Breast epithelium (tissue), 4 donors: ENCODE data around the gene NCEH1. TPM values are rescaled to one million over a fixed set of nuclear protein-coding genes. Genes with fewer than 3 reads are reported as not detected.

Source experiments
- DNase-seq, 2 donors: peaks; one replicate each; pipeline ENCODE4 v3.0.0-alpha.2; 2019; ENCODE audit warnings: low spot score in 2 of 2
- H3K27ac ChIP-seq, 2 donors: fragments of 200-600 bp; sonication (generic) in 1 of 2; one replicate each; pipeline ENCODE4 v1.5.1; 2016 to 2019; ENCODE audit warnings: mild to moderate bottlenecking in 1 of 2
- H3K27me3 ChIP-seq, 2 donors: fragments of 200-600 bp; sonication (generic) in 1 of 2; one replicate each; pipeline versions ENCODE4 v1.5.1 to v1.6.0; 2017 to 2019; ENCODE audit warnings: control low read depth in 1 of 2, mild to moderate bottlenecking in 1 of 2
- H3K36me3 ChIP-seq: fragments of 200-600 bp; one replicate; pipeline ENCODE4 v1.5.1; 2019
- H3K4me1 ChIP-seq, 2 donors: fragments of 200-600 bp; sonication (generic); one replicate each; pipeline ENCODE4 v1.5.1; 2016 to 2019; ENCODE audit warnings: control low read depth in 1 of 2
- H3K4me3 ChIP-seq, 3 donors: fragments of 200-600 bp; sonication (generic); 1 replicate in 2 of 3; 2 replicates in 1 of 3; pipeline ENCODE4 v1.5.1; 2016 to 2019; ENCODE audit warnings: mild to moderate bottlenecking in 3 of 3, moderate library complexity in 2 of 3
- H3K9me3 ChIP-seq, 2 donors: fragments of 200-600 bp; sonication (generic) in 1 of 2; one replicate each; pipeline ENCODE4 v1.5.1; 2016 to 2019; ENCODE audit warnings: control low read depth in 1 of 2
- POLR2A ChIP-seq: fragments of 450-650 bp; IDR thresholded peaks from one replicate; pipeline ENCODE4 v1.6.1; 2016; ENCODE audit warnings: antibody characterized with exemption, mild to moderate bottlenecking, moderate library complexity
- POLR2AphosphoS5 ChIP-seq, 3 donors: sonication (generic); formaldehyde crosslinking; IDR thresholded peaks; one replicate each; pipeline ENCODE4 v1.6.1; 2017; ENCODE audit warnings: antibody characterized with exemption in 3 of 3
- intact Hi-C: fragments of 100-400 bp; cut with DNase I; formaldehyde crosslinking; loops from one replicate; pipeline ENCODE4 v1.15.1; 2023; ENCODE audit warnings: low total_unique reads
- total RNA-seq, 3 donors: library from RNA; depleted of rRNA; stranded (reverse); fragments of >200 nt; gene quantifications; one replicate each; pipeline ENCODE4 v1.1.0, GENCODE V29; 2016
- TF ChIP-seq, protein P1 (sequence below), 3 donors: fragments of 450-650 bp; IDR thresholded peaks; one replicate each; pipeline ENCODE4 v1.5.1; 2016 to 2017; ENCODE audit warnings: antibody characterized with exemption in 3 of 3, mild to moderate bottlenecking in 3 of 3, moderate library complexity in 3 of 3

NCEH1 gene
- total RNA-seq, 3 donors from 2014 or later, result 8.5 to 23.9 (median 10.4) TPM

DNA sequence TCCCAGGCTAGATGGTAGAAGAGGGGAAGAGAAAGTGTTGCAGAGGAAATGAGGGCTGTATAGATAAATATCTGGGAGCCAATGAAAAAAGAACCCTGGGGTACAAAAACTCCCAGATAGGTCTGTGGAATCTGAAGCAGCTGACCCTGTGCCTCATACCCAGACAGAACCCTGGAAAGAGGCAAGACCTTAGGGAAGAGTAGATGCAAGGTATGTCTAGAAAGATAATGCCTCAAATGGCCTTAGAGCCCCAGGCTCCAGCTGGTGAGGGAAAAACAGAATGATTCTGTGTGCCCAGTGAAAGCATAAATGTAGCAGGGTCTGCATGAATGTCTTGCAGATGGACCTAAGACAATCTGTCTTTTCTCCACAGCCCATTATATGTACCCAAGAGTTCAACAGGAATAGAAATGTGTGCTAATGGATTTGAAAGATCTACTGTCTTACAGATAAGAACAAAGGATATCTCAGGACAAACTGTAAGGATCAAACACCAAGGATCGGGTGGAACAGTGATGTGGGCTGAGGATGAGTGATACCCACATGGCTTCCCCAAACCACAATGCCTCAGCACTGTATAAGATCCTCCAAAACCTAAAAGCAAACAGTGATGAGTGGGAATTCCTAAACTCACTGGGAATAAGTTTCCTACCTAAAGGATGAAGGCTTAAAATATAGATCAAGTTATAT lies 58.8 kb downstream of the NCEH1 start:
- TF ChIP-seq POLR2AphosphoS5 (IDR thresholded peaks at IDR 0.05), result no peak
- TF ChIP-seq, protein P1, sequence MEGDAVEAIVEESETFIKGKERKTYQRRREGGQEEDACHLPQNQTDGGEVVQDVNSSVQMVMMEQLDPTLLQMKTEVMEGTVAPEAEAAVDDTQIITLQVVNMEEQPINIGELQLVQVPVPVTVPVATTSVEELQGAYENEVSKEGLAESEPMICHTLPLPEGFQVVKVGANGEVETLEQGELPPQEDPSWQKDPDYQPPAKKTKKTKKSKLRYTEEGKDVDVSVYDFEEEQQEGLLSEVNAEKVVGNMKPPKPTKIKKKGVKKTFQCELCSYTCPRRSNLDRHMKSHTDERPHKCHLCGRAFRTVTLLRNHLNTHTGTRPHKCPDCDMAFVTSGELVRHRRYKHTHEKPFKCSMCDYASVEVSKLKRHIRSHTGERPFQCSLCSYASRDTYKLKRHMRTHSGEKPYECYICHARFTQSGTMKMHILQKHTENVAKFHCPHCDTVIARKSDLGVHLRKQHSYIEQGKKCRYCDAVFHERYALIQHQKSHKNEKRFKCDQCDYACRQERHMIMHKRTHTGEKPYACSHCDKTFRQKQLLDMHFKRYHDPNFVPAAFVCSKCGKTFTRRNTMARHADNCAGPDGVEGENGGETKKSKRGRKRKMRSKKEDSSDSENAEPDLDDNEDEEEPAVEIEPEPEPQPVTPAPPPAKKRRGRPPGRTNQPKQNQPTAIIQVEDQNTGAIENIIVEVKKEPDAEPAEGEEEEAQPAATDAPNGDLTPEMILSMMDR (IDR thresholded peaks at IDR 0.05), result no peak
- no peak for TF ChIP-seq POLR2A
- H3K4me1 ChIP-seq, result no peaks in the 10 kb centered on the region
- H3K4me3 ChIP-seq, result no peak overlapping the region
- H3K27ac ChIP-seq, result no peak overlapping the region
- intact Hi-C loops, result no loop called here
- no peaks in the 10 kb centered on the region for H3K36me3 ChIP-seq
- H3K9me3 ChIP-seq, result no peaks in the 10 kb centered on the region
- no peak for DNase-seq
- no peaks in the 10 kb centered on the region for H3K27me3 ChIP-seq

DNA sequence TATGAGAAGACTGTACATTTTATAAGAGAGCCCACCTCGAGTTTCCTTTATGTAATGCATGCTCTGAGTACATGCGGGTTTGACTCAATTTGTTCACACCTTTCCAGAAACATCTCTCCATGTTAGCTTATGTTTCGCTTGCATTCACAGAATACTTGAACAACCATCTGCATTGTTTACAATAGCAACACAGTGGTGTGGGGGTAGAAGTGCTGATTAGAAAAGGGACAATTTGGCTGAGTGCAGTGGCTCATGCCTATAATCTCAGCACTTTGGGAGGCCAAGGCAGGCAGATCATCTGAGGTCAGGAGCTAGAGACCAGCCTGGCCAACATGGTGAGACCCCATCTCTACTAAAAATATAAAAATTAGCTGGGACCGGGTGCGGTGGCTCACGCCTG lies 60.9 kb downstream of the NCEH1 start:
- H3K9me3 ChIP-seq, result no peaks in the 10 kb centered on the region
- intact Hi-C loops, result no loop called here

GRCh38 chr3:172648747-172649146 lies 62.1 kb downstream of the NCEH1 start:
- peak overlapping the region; percentile 49 to 63 for H3K27ac ChIP-seq
- no peaks in the 10 kb centered on the region for H3K9me3 ChIP-seq
- no peaks in the 10 kb centered on the region for H3K36me3 ChIP-seq
- TF ChIP-seq, protein P1 (IDR thresholded peaks at IDR 0.05), result no peak
- no peak for TF ChIP-seq POLR2A
- TF ChIP-seq POLR2AphosphoS5 (IDR thresholded peaks at IDR 0.05), result no peak
- DNase-seq, result no peak
- no peaks in the 10 kb centered on the region for H3K27me3 ChIP-seq
- H3K4me1 ChIP-seq, result no peaks in the 10 kb centered on the region
- no peak overlapping the region for H3K4me3 ChIP-seq
- intact Hi-C loops, result no loop called here

More for the DNA sequence above, 60.9 kb downstream of the NCEH1 start:
- DNase-seq, result no peak
- TF ChIP-seq, protein P1 (IDR thresholded peaks at IDR 0.05), result no peak
- TF ChIP-seq POLR2AphosphoS5 (IDR thresholded peaks at IDR 0.05), result no peak
- no peak for TF ChIP-seq POLR2A
- Histone ChIP-seq H3K36me3 (no peaks in the 10 kb centered on the region), H3K4me1 (no peaks in the 10 kb centered on the region), H3K4me3 (no peak overlapping the region), H3K27ac (no peak overlapping the region), H3K27me3 (no peaks in the 10 kb centered on the region)

DNA sequence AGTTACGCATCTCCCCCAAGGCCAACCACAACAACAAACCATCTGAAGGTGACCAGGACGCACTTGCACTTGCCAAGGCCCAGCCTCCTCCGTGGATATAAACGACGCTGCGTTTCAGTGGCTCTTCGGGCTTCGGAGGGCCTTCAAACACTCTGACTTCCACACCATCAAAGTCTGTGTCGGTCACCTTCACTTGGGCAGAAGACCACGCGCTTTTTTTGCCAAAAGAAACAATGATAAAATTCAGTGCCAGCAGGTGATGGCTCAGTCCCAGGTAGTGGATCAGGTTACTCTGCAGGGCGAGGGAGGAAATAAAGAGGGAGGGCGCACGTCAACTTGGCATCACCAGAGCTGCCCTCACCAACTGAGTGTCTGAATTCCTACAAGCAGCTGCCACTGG lies 63.0 kb downstream of the NCEH1 start:
- Histone ChIP-seq H3K27ac (peak overlapping the region; percentile 63 to 64), H3K4me3 (peak overlapping the region in 2 of 3 donors; percentile 3 to 9), H3K27me3 (no peaks in the 10 kb centered on the region), H3K9me3 (no peaks in the 10 kb centered on the region), H3K4me1 (no peaks in the 10 kb centered on the region), H3K36me3 (no peaks in the 10 kb centered on the region)
- TF ChIP-seq, protein P1 (IDR thresholded peaks at IDR 0.05), result no peak
- no peak for TF ChIP-seq POLR2A
- no peak for TF ChIP-seq POLR2AphosphoS5 (IDR thresholded peaks at IDR 0.05)
- intact Hi-C loops, result no loop called here
- DNase-seq, result peak in 1 of 2 donors; percentile 43

GRCh38 chr3:172647080-172647479 lies 63.8 kb downstream of the NCEH1 start:
- Histone ChIP-seq H3K9me3 (no peaks in the 10 kb centered on the region), H3K36me3 (no peaks in the 10 kb centered on the region), H3K27me3 (no peaks in the 10 kb centered on the region), H3K27ac (peak overlapping the region; percentile 63 to 64), H3K4me3 (no peak overlapping the region), H3K4me1 (no peaks in the 10 kb centered on the region)
- intact Hi-C loops, result no loop called here
- TF ChIP-seq, protein P1 (IDR thresholded peaks at IDR 0.05), result no peak
- no peak for TF ChIP-seq POLR2AphosphoS5 (IDR thresholded peaks at IDR 0.05)
- TF ChIP-seq POLR2A, result no peak
- no peak for DNase-seq
